NCI-H748 (cell line): Measurements from ENCODE around the gene LRRC47.
A peak's percentile ranks its signal among the peaks of the same experiment; 100 is the strongest.
"Not testable (repeated sequence)": the region's sequence is repeated elsewhere in the genome, so short reads cannot be mapped to it uniquely, and the experiment has no call there.

ENCODE experiments used
- DNase-seq: peaks from one replicate; lab custom pipeline; 2025; ENCODE audit not compliant: unreplicated experiment; lab: John Stamatoyannopoulos, UW

Gene LRRC47

GRCh38 chr1:3748316-3748900 is 47.9 kb downstream of the LRRC47 start:
- not testable (repeated sequence) for DNase-seq

GRCh38 chr1:3747903-3748302 is 48.4 kb downstream of the LRRC47 start:
- no peak for DNase-seq

GRCh38 chr1:3747522-3747848 is 48.8 kb downstream of the LRRC47 start:
- no peak for DNase-seq

GRCh38 chr1:3746830-3747521 is 49.3 kb downstream of the LRRC47 start:
- DNase-seq = peak; percentile 84

GRCh38 chr1:3746389-3746829 is 49.9 kb downstream of the LRRC47 start:
- DNase-seq = peak; percentile 42

GRCh38 chr1:3745590-3746381 is 50.5 kb downstream of the LRRC47 start:
- DNase-seq = no peak

GRCh38 chr1:3745071-3745470 is 51.2 kb downstream of the LRRC47 start:
- no peak for DNase-seq

- no peak for DNase-seq
Measured at GRCh38 chr1:3744646-3745045, 51.7 kb downstream of the LRRC47 start.

- DNase-seq = no peak
Measured at GRCh38 chr1:3743826-3744225, 52.5 kb downstream of the LRRC47 start.

GRCh38 chr1:3743421-3743820 is 52.9 kb downstream of the LRRC47 start:
- DNase-seq = no peak

GRCh38 chr1:3742439-3743298 is 53.6 kb downstream of the LRRC47 start:
- DNase-seq = no peak

GRCh38 chr1:3741566-3742438 is 54.5 kb downstream of the LRRC47 start:
- DNase-seq = no peak

- DNase-seq = no peak
Measured at GRCh38 chr1:3740752-3741151, 55.5 kb downstream of the LRRC47 start.

GRCh38 chr1:3740042-3740441 is 56.3 kb downstream of the LRRC47 start:
- DNase-seq = no peak

GRCh38 chr1:3738943-3739342 is 57.4 kb downstream of the LRRC47 start:
- no peak for DNase-seq

- DNase-seq = no peak
Measured at GRCh38 chr1:3736708-3737107, 59.6 kb downstream of the LRRC47 start.

GRCh38 chr1:3736131-3736561 is 60.2 kb downstream of the LRRC47 start:
- no peak for DNase-seq

- DNase-seq = no peak
Measured at GRCh38 chr1:3735688-3736087, 60.6 kb downstream of the LRRC47 start.

GRCh38 chr1:3735027-3735681 is 61.1 kb downstream of the LRRC47 start:
- DNase-seq = no peak

GRCh38 chr1:3734602-3735001 is 61.7 kb downstream of the LRRC47 start:
- DNase-seq = no peak
